ENCODE data around the gene CNNM4. TPM values are rescaled to one million over a fixed set of nuclear protein-coding genes. Genes with fewer than 3 reads are reported as not detected.

Gene CNNM4
- total RNA-seq, 1 donor from 2014 or later: 8.3 TPM

DNA sequence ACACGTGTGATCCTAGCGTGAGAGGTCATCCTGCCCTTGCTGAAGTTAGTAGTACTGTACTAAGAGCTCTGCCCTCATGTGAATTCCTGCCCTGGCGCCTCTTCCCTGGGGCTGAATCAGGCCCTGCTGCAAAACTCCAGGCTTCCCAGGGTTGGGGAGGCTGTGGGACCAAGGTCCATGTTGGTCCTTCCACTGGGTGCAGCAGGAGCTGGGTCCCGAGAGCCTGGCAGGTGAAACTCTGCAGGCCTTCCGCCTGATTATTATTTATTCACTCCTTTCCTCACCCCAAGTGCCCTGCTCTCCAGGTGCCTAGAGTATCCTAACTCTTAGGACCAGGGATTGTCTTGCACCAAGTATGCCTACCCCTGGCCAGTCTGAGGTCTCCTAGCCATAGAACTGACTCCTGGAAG lies 50.1 kb downstream of the CNNM4 start:
- no peak for TF ChIP-seq POLR2A (IDR thresholded peaks at IDR 0.05)
- no peak for TF ChIP-seq POLR2AphosphoS5 (IDR thresholded peaks at IDR 0.05; ENCODE audit: insufficient read depth in 1 of 2, low read depth in 1 of 2)
- TF ChIP-seq, protein P1, sequence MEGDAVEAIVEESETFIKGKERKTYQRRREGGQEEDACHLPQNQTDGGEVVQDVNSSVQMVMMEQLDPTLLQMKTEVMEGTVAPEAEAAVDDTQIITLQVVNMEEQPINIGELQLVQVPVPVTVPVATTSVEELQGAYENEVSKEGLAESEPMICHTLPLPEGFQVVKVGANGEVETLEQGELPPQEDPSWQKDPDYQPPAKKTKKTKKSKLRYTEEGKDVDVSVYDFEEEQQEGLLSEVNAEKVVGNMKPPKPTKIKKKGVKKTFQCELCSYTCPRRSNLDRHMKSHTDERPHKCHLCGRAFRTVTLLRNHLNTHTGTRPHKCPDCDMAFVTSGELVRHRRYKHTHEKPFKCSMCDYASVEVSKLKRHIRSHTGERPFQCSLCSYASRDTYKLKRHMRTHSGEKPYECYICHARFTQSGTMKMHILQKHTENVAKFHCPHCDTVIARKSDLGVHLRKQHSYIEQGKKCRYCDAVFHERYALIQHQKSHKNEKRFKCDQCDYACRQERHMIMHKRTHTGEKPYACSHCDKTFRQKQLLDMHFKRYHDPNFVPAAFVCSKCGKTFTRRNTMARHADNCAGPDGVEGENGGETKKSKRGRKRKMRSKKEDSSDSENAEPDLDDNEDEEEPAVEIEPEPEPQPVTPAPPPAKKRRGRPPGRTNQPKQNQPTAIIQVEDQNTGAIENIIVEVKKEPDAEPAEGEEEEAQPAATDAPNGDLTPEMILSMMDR (IDR thresholded peaks at IDR 0.05): no peak
- Histone ChIP-seq H3K4me3 (no peak overlapping the region), H3K36me3 (peaks cover 0 to 17% of the 10 kb centered on the region in 2 donors), H3K4me1 (peaks cover 18% of the 10 kb centered on the region), H3K27me3 (no peaks in the 10 kb centered on the region), H3K9me3 (no peaks in the 10 kb centered on the region), H3K27ac (no peak overlapping the region)
- intact Hi-C loops (cut with DNase I): no loop called here
- no peak for DNase-seq (ENCODE audit: extremely low spot score in 2 of 2)

DNA sequence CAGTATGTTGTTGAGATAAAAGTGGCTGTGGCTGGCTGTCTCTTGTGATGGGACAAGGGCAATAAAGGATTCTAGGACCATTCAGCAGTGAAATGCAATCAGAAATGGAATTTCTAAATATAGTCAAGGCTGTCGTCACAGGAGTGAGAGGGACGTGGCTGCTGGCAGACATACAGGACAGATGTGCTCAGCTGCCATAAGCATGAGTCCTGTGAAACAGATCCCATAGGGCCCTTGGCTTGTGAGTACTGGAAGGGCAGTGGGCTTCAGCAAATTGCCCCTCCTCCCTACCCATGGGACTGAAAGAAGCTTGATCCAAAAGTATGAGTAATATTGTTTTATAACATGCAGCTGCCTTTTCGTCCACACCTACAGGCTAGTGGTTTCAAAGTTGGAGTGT lies 51.2 kb downstream of the CNNM4 start:
- Histone ChIP-seq H3K4me3 (no peak overlapping the region), H3K9me3 (no peaks in the 10 kb centered on the region), H3K27me3 (no peaks in the 10 kb centered on the region), H3K36me3 (peaks cover 0 to 17% of the 10 kb centered on the region in 2 donors), H3K4me1 (peaks cover 18% of the 10 kb centered on the region), H3K27ac (no peak overlapping the region)
- TF ChIP-seq, protein P1 (IDR thresholded peaks at IDR 0.05): no peak
- no peak for TF ChIP-seq POLR2A (IDR thresholded peaks at IDR 0.05)
- TF ChIP-seq POLR2AphosphoS5 (IDR thresholded peaks at IDR 0.05; ENCODE audit: insufficient read depth in 1 of 2, low read depth in 1 of 2): no peak
- intact Hi-C loops (cut with DNase I): no loop called here
- DNase-seq (ENCODE audit: extremely low spot score in 2 of 2): no peak

DNA sequence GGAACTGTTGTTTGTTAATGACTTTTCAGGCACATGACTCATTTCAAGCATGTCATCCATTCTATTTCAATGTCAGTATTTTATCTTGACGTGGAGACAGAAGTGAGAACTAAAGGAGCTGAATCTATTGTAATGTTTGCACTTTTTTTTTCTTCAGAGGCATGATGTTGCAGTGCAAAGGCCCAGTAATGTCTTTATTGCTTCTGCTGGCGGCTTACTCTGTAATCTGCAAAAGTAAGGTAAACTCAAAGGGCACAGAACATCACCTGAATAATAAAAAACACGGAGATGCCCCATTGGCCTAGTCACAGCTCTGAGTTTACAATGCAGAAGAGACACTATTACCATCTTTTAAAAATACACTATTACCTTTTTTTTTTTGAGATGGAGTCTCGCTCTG lies 53.0 kb downstream of the CNNM4 start:
- peaks cover 0 to 14% of the 10 kb centered on the region in 2 donors for H3K36me3 ChIP-seq
- intact Hi-C loops (cut with DNase I): no loop called here
- no peak overlapping the region for H3K4me3 ChIP-seq
- TF ChIP-seq POLR2AphosphoS5 (IDR thresholded peaks at IDR 0.05; ENCODE audit: insufficient read depth in 1 of 2, low read depth in 1 of 2) (no peak), POLR2A (IDR thresholded peaks at IDR 0.05) (no peak)
- TF ChIP-seq, protein P1 (IDR thresholded peaks at IDR 0.05): no peak
- H3K27me3 ChIP-seq: no peaks in the 10 kb centered on the region
- H3K4me1 ChIP-seq: peaks cover 36% of the 10 kb centered on the region
- no peak overlapping the region for H3K27ac ChIP-seq
- no peaks in the 10 kb centered on the region for H3K9me3 ChIP-seq
- no peak for DNase-seq (ENCODE audit: extremely low spot score in 2 of 2)

DNA sequence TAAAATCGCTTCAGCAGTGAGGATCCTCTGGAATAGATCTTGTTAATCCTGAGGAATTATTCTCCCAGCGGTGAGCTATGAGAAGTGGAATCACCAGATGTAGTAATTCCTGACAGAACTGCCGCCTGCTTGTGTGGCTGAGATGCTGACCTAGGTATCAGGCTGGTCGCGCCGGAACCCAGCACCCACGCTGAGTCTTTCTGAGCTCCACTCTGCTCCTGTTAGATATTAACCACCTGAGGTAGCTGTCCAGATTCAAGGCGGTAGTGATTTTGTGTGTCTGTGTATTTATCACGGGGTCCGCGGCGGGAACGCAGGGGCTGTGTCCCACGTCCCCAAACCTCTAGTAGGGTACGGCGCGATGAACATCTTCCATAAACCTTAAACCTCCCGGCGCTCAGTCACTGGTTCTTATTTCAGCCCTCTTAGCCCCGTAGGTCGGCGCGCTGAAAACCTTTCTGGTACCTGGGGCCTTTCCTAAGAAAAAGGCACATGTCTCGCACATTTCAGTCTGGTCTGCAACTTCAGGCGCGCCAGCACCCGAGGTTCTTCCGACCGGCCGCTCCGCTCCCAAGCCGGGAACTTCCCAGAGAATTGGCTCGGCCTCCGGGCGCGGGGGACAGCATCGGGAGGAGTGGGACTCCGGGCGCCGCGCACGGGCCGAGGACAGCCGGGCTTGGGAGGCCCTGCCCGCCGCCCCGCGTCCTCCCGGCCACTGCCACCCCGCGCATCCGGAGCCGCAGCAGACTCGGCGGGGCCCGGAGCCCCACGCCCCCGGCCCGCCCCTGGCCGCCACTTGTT lies 54.8 kb downstream of the CNNM4 start:
- no peak for DNase-seq (ENCODE audit: extremely low spot score in 2 of 2)
- TF ChIP-seq POLR2A (IDR thresholded peaks at IDR 0.05): no peak
- peak in 1 of 2 donors; percentile 57 for TF ChIP-seq POLR2AphosphoS5 (IDR thresholded peaks at IDR 0.05; ENCODE audit: insufficient read depth in 1 of 2, low read depth in 1 of 2)
- TF ChIP-seq, protein P1 (IDR thresholded peaks at IDR 0.05): no peak
- Histone ChIP-seq H3K9me3 (no peaks in the 10 kb centered on the region), H3K4me1 (peaks cover 54% of the 10 kb centered on the region), H3K27me3 (no peaks in the 10 kb centered on the region), H3K27ac (peak overlapping the region; percentile 90), H3K4me3 (peak overlapping the region; percentile 71 to 73), H3K36me3 (no peaks in the 10 kb centered on the region)
- intact Hi-C loops (cut with DNase I): loop anchor here (5.0 kb wide), 1 partner anchor 53 kb away; the partner anchor contains the start of gene CNNM4
